HCT116 (cell line): Measurements from ENCODE around the gene VWC2L. TPM values are rescaled to one million over a fixed set of nuclear protein-coding genes. Genes with fewer than 3 reads are reported as not detected.

Experiments used
- ATAC-seq: fragments of 200-7000 bp; cut with Tn5 transposase; 2 replicates; pipeline ENCODE4 v1.9.1; 2020; ENCODE audit warnings: mild to moderate bottlenecking, moderate library complexity
- BruUV-seq: library from RNA; stranded (reverse); fragments of 400-500 nt; replicated peaks from 2 replicates; lab custom pipeline; 2021; lab: Mats Ljungman, UMichigan
- CTCF ChIA-PET: fragments of 300-600 bp; sonication (Branson Sonifier 250); formaldehyde crosslinking; loops from one replicate; lab custom pipeline; 2021; ENCODE audit warnings: antibody characterized with exemption; lab: Charles Lee
- POLR2A ChIA-PET: fragments of 300-600, 350-600 bp; sonication (Branson Sonifier 250); formaldehyde crosslinking; loops from one replicate; lab custom pipeline; 2021; ENCODE audit warnings: antibody characterized with exemption; lab: Charles Lee
- RAD21 ChIA-PET, 2 experiments: fragments of 300-600 bp; sonication (Branson Sonifier 250); formaldehyde crosslinking; loops; one replicate each; lab custom pipeline; 2023; ENCODE audit warnings: low total read pairs in 2 of 2; ENCODE audit not compliant: uncharacterized antibody in 2 of 2, unreplicated experiment in 2 of 2, low non-redundant PET in 1 of 2; lab: Charles Lee
- DNase-seq: peaks from one replicate; pipeline ENCODE4 v3.0.0-alpha.2; 2010; ENCODE audit warnings: low read depth, low spot score
- H2AFZ ChIP-seq: fragments of 200-600 bp; shearing (Covaris generic), sonication (generic); 2 replicates; pipeline ENCODE4 v1.6.1; 2017; ENCODE audit warnings: low read depth, mixed run types, mixed read lengths, antibody characterized with exemption, low read length; ENCODE audit not compliant: poor library complexity, severe bottlenecking
- H3K27ac ChIP-seq: 2 replicates; pipeline ENCODE4 v1.5.1; 2012; ENCODE audit warnings: low read depth, low read length
- H3K27me3 ChIP-seq: fragments of 200-600 bp; sonication (generic); 2 replicates; pipeline ENCODE4 v1.6.1; 2016; ENCODE audit warnings: mixed run types, low read length, mixed read lengths; ENCODE audit not compliant: insufficient read depth
- H3K36me3 ChIP-seq, 2 experiments: fragments of 200-500 bp in 1 of 2; fragments of 200-600 bp in 1 of 2; sonication (Bioruptor generic) in 1 of 2; sonication (generic) in 1 of 2; 2 replicates each; pipeline versions ENCODE4 v1.5.1 to v1.6.1; 2014 to 2016; ENCODE audit warnings: low read length in 2 of 2, inconsistent platforms in 1 of 2, mixed read lengths in 1 of 2, mixed run types in 1 of 2; ENCODE audit not compliant: insufficient read depth in 2 of 2, control insufficient read depth in 1 of 2
- H3K4me1 ChIP-seq, 2 experiments: fragments of 200-600 bp in 1 of 2; sonication (generic) in 1 of 2; 2 replicates each; pipeline versions ENCODE4 v1.5.1 to v1.6.1; 2012 to 2017; ENCODE audit warnings: low read length in 2 of 2, inconsistent platforms in 1 of 2, mild to moderate bottlenecking in 1 of 2, mixed read lengths in 1 of 2, mixed run types in 1 of 2, moderate library complexity in 1 of 2; ENCODE audit not compliant: insufficient read depth in 2 of 2, control insufficient read depth in 1 of 2
- H3K4me2 ChIP-seq: fragments of 200-600 bp; sonication (generic); 2 replicates; pipeline ENCODE4 v1.6.1; 2017; ENCODE audit warnings: mixed run types, low read length, mixed read lengths
- H3K4me3 ChIP-seq, 2 experiments: fragments of 200-600 bp in 1 of 2; sonication (generic) in 1 of 2; replicated peaks in 1 of 2; 2 replicates each; pipeline ENCODE4 v1.5.1; 2011 to 2016; ENCODE audit warnings: low read length in 2 of 2, control low read depth in 1 of 2, low read depth in 1 of 2, mild to moderate bottlenecking in 1 of 2, mixed read lengths in 1 of 2, mixed run types in 1 of 2
- H3K79me2 ChIP-seq: fragments of 200-600 bp; sonication (generic); 2 replicates; pipeline ENCODE4 v1.6.1; 2017; ENCODE audit warnings: mild to moderate bottlenecking, mixed run types, low read length, moderate library complexity, mixed read lengths; ENCODE audit not compliant: insufficient read depth
- H3K9ac ChIP-seq: fragments of 200-600 bp; sonication (generic); 2 replicates; pipeline ENCODE4 v1.6.1; 2016; ENCODE audit warnings: low read length, mixed read lengths
- H3K9me2 ChIP-seq: fragments of 200-600 bp; sonication (generic), shearing (Covaris generic); 2 replicates; pipeline ENCODE4 v1.6.1; 2017; ENCODE audit warnings: mixed run types, mild to moderate bottlenecking, moderate library complexity; ENCODE audit not compliant: insufficient read depth
- H3K9me3 ChIP-seq, 2 experiments: fragments of 200-500 bp in 1 of 2; fragments of 200-600 bp in 1 of 2; sonication (Bioruptor generic) in 1 of 2; sonication (generic) in 1 of 2; 2 replicates each; pipeline ENCODE4 v1.6.1; 2014 to 2017; ENCODE audit warnings: low read length in 2 of 2, mixed read lengths in 2 of 2, inconsistent platforms in 1 of 2, low read depth in 1 of 2, mild to moderate bottlenecking in 1 of 2, mixed run types in 1 of 2, moderate library complexity in 1 of 2; ENCODE audit not compliant: control insufficient read depth in 1 of 2, insufficient read depth in 1 of 2
- H4K20me1 ChIP-seq: fragments of 200-600 bp; sonication (generic), shearing (Covaris generic); 2 replicates; pipeline ENCODE4 v1.6.1; 2017; ENCODE audit warnings: mixed run types, mild to moderate bottlenecking, moderate library complexity; ENCODE audit not compliant: insufficient read depth
- CEBPB ChIP-seq: IDR thresholded peaks from 2 replicates; pipeline ENCODE4 v1.6.1; 2012; ENCODE audit warnings: low read depth
- CTCF ChIP-seq, 3 experiments: fragments of 200-600 bp in 1 of 3; sonication (generic) in 1 of 3; IDR thresholded peaks in 2 of 3; conservative IDR thresholded peaks in 1 of 3; 2 replicates each; pipeline ENCODE4 v1.5.1; 2012 to 2017; ENCODE audit warnings: low read depth in 2 of 3, low read length in 2 of 3, antibody characterized with exemption in 1 of 3, borderline replicate concordance in 1 of 3, control low read depth in 1 of 3, mild to moderate bottlenecking in 1 of 3, mixed read lengths in 1 of 3, mixed run types in 1 of 3, moderate library complexity in 1 of 3; ENCODE audit not compliant: insufficient read depth in 1 of 3
- EGR1 ChIP-seq: IDR thresholded peaks from 2 replicates; pipeline ENCODE4 v1.6.1; 2012; ENCODE audit warnings: low read depth
- ELF1 ChIP-seq: IDR thresholded peaks from 2 replicates; pipeline ENCODE4 v1.6.1; 2012; ENCODE audit warnings: low read depth, borderline replicate concordance
- EZH2 ChIP-seq: fragments of 200-600 bp; sonication (generic); IDR thresholded peaks from 2 replicates; pipeline ENCODE4 v1.6.1; 2017; ENCODE audit warnings: antibody characterized with exemption, mixed run types
- EZH2phosphoT487 ChIP-seq: fragments of 200-600 bp; IDR thresholded peaks from 2 replicates; pipeline ENCODE4 v1.6.1; 2018; ENCODE audit warnings: antibody characterized with exemption, borderline replicate concordance
- JUND ChIP-seq: IDR thresholded peaks from 2 replicates; pipeline ENCODE4 v1.6.1; 2012
- POLR2A ChIP-seq: IDR thresholded peaks from 2 replicates; pipeline ENCODE4 v1.7.0; 2011; ENCODE audit warnings: borderline replicate concordance; ENCODE audit not compliant: insufficient read depth, insufficient read length; ENCODE audit errors: extremely low read depth
- POLR2AphosphoS5 ChIP-seq: IDR thresholded peaks from 2 replicates; pipeline ENCODE4 v1.6.1; 2011; ENCODE audit warnings: mild to moderate bottlenecking, low read depth, low read length, moderate library complexity
- RAD21 ChIP-seq: IDR thresholded peaks from 2 replicates; pipeline ENCODE4 v1.6.1; 2012; ENCODE audit warnings: low read depth, mild to moderate bottlenecking
- SIN3A ChIP-seq: IDR thresholded peaks from 2 replicates; pipeline ENCODE4 v1.6.1; 2012; ENCODE audit warnings: low read depth
- YY1 ChIP-seq: IDR thresholded peaks from 2 replicates; pipeline ENCODE4 v1.6.1; 2011; ENCODE audit warnings: low read length, low read depth, moderate library complexity, mild to moderate bottlenecking; ENCODE audit not compliant: insufficient replicate concordance; ENCODE audit errors: extremely low read depth
- ZNF274 ChIP-seq: fragments of 200-500 bp; sonication (Bioruptor generic); IDR thresholded peaks from 2 replicates; pipeline ENCODE4 v1.6.1; 2014; ENCODE audit warnings: mild to moderate bottlenecking, low read depth, low read length, inconsistent platforms
- intact Hi-C: fragments of 100-400 bp; cut with micrococcal nuclease; formaldehyde crosslinking; loops from 2 replicates; pipeline ENCODE4 v1.10.0; 2022
- total RNA-seq: library from RNA; stranded (reverse); gene quantifications from one replicate; pipeline ENCODE4 v1.2.1, GENCODE V29; 2021; ENCODE audit not compliant: unreplicated experiment
- TF ChIP-seq, protein P1 (sequence below): IDR thresholded peaks from 2 replicates; pipeline ENCODE4 v1.6.1; 2012
- TF ChIP-seq, protein P2 (sequence below): IDR thresholded peaks from 2 replicates; pipeline ENCODE4 v1.6.1; 2011; ENCODE audit warnings: mild to moderate bottlenecking, low read length, moderate library complexity; ENCODE audit not compliant: insufficient replicate concordance; ENCODE audit errors: extremely low read depth

VWC2L gene
- total RNA-seq, 1 experiment from 2014 or later = not detected

DNA sequence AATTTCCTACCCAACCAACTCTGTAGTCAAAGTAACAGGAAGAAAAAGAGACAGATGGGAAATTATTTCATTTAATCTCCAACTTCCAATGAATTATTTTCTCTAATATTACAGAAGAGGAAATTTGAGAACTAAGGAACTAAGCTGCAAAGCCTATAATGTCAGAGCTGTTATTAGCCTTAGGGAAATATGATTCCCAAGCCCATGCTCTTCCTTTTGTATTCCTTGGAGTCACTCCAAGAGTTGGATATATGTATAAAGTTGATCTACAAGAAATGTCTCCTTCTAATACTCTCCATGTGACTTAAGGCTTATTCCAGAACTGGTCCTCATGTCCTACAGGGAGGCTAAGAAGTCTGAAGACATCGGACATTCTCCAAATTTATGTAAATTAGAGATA, 31.6 kb upstream of the VWC2L start:
- intact Hi-C loops = no loop called here
- H3K27ac ChIP-seq = no peak overlapping the region
- H2AFZ ChIP-seq = no peak overlapping the region
- H3K9me3 ChIP-seq = no peaks in the 10 kb centered on the region
- POLR2A ChIA-PET = no interaction called here
- CTCF ChIA-PET = no interaction called here
- no peaks in the 10 kb centered on the region for H4K20me1 ChIP-seq
- ATAC-seq = no peak
- no TSS peak for BruUV-seq
- H3K36me3 ChIP-seq = no peaks in the 10 kb centered on the region
- TF ChIP-seq POLR2AphosphoS5 (no peak), EGR1 (no peak), ELF1 (no peak)
- H3K9me2 ChIP-seq = no peaks in the 10 kb centered on the region
- no peaks in the 10 kb centered on the region for H3K79me2 ChIP-seq
- no peak overlapping the region for H3K4me2 ChIP-seq
- DNase-seq = no peak
- RAD21 ChIA-PET = no interaction called here
- H3K27me3 ChIP-seq = no peaks in the 10 kb centered on the region
- no peak overlapping the region for H3K9ac ChIP-seq
- H3K4me1 ChIP-seq = no peaks in the 10 kb centered on the region; a peak in 1 of 4 replicates
- H3K4me3 ChIP-seq = no peak overlapping the region

GRCh38 chr2:214380681-214381080, 30.2 kb upstream of the VWC2L start:
- intact Hi-C loops = no loop called here
- Histone ChIP-seq H3K4me1 (no peaks in the 10 kb centered on the region; a peak in 1 of 4 replicates), H3K36me3 (no peaks in the 10 kb centered on the region), H3K27me3 (no peaks in the 10 kb centered on the region), H3K9me3 (no peaks in the 10 kb centered on the region), H3K27ac (no peak overlapping the region), H3K9ac (no peak overlapping the region), H3K9me2 (no peaks in the 10 kb centered on the region), H3K4me3 (no peak overlapping the region), H2AFZ (no peak overlapping the region), H4K20me1 (no peaks in the 10 kb centered on the region), H3K4me2 (no peak overlapping the region), H3K79me2 (no peaks in the 10 kb centered on the region)
- TF ChIP-seq EGR1 (no peak), ELF1 (no peak), EZH2phosphoT487 (no peak), YY1 (no peak), POLR2AphosphoS5 (no peak), CEBPB (no peak), POLR2A (no peak), EZH2 (no peak), RAD21 (no peak), CTCF (IDR thresholded peaks at IDR 0.05 in 2 of 3, conservative IDR thresholded peaks at IDR 0.05 in 1 of 3; ENCODE audit: borderline replicate concordance in 1 of 3, insufficient read depth in 1 of 3, low read depth in 2 of 3, low read length in 2 of 3) (no peak), SIN3A (no peak), JUND (no peak), ZNF274 (no peak)
- TF ChIP-seq, protein P1, sequence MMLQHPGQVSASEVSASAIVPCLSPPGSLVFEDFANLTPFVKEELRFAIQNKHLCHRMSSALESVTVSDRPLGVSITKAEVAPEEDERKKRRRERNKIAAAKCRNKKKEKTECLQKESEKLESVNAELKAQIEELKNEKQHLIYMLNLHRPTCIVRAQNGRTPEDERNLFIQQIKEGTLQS = no peak
- TF ChIP-seq, protein P2, sequence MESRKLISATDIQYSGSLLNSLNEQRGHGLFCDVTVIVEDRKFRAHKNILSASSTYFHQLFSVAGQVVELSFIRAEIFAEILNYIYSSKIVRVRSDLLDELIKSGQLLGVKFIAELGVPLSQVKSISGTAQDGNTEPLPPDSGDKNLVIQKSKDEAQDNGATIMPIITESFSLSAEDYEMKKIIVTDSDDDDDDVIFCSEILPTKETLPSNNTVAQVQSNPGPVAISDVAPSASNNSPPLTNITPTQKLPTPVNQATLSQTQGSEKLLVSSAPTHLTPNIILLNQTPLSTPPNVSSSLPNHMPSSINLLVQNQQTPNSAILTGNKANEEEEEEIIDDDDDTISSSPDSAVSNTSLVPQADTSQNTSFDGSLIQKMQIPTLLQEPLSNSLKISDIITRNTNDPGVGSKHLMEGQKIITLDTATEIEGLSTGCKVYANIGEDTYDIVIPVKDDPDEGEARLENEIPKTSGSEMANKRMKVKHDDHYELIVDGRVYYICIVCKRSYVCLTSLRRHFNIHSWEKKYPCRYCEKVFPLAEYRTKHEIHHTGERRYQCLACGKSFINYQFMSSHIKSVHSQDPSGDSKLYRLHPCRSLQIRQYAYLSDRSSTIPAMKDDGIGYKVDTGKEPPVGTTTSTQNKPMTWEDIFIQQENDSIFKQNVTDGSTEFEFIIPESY = no peak
- RAD21 ChIA-PET = no interaction called here
- CTCF ChIA-PET = no interaction called here
- no peak for DNase-seq
- BruUV-seq = no TSS peak
- POLR2A ChIA-PET = no interaction called here
- ATAC-seq = no peak
